Memory B cell (primary cell): ENCODE data around the gene APOD.
"Not testable (repeated sequence)": the region's sequence is repeated elsewhere in the genome, so short reads cannot be mapped to it uniquely, and the experiment has no call there.

Experiments used
- ATAC-seq: fragments of 150-1000 bp; cut with Tn5 transposase; 2 replicates; pipeline ENCODE4 v1.10.0; 2021; ENCODE audit warnings: low read depth, mild to moderate bottlenecking, moderate library complexity
- DNase-seq, 2 donors: peaks; one replicate each; pipeline ENCODE4 v3.0.0; 2022; ENCODE audit warnings: low spot score in 2 of 2
- H3K27ac Mint-ChIP-seq: one replicate; pipeline ENCODE4 v1.8.0; 2022; ENCODE audit warnings: mild to moderate bottlenecking, moderate library complexity, mixed read lengths
- H3K27me3 Mint-ChIP-seq: one replicate; pipeline ENCODE4 v1.8.0; 2022; ENCODE audit warnings: mixed read lengths
- H3K36me3 Mint-ChIP-seq: one replicate; pipeline ENCODE4 v1.8.0; 2022; ENCODE audit warnings: mild to moderate bottlenecking, mixed read lengths
- H3K4me1 Mint-ChIP-seq: one replicate; pipeline ENCODE4 v1.8.0; 2022; ENCODE audit warnings: mixed read lengths
- H3K4me3 Mint-ChIP-seq: one replicate; pipeline ENCODE4 v1.8.0; 2022; ENCODE audit warnings: mild to moderate bottlenecking, moderate library complexity, mixed read lengths
- H3K9me3 Mint-ChIP-seq: one replicate; pipeline ENCODE4 v1.8.0; 2022; ENCODE audit warnings: mixed read lengths

APOD gene

DNA sequence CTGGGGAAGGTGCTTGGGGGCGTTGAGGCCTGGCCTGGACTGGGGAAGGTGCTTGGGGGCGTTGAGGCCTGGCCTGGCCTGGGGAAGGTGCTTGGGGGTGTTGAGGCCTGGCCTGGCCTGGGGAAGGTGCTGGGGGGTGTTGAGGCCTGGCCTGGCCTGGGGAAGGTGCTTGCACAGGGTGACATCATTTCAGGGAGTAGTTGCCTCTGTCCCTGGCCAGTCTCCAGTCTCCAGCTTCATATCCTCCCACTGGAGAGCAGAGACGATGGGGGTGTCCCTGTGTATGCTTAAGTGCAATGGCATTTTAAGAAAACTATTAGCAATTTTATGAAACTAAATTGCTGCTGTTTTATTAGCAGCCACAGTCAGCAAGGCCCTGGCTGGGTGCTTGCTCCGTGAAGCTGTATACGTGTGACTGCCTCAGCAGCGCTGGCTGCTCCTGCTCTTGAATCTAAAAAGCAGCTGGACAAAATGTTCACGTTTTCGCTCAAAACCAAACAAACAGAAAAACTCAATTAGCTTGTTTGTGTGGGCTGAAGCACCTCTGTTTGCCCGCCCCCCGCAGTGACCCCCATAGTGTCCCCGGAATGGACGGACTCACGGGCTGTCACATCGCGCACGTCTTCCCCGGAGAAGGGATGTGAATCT lies 38.9 kb upstream of the APOD start:
- not testable (repeated sequence) for H3K4me1 Mint-ChIP-seq, ATAC-seq, H3K27me3 Mint-ChIP-seq, H3K27ac Mint-ChIP-seq, H3K36me3 Mint-ChIP-seq, H3K4me3 Mint-ChIP-seq, DNase-seq, H3K9me3 Mint-ChIP-seq

DNA sequence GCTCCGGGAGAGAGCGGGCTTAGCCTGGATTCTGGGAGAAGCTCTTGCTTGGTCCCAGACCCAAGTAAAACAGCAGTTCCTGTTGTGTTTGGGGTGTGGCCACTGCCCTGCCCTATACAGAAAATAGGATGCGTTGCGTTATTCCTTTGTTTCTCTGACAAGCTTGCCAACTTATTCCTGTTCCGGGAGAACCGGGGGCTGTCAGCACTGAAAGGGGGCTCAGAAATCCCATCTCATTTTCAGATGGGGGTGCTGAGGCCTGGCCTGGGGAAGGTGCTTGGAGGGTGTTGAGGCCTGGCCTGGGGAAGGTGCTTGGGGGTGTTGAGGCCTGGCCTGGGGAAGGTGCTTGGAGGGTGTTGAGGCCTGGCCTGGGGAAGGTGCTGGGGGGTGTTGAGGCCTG lies 38.3 kb upstream of the APOD start:
- not testable (repeated sequence) for H3K27me3 Mint-ChIP-seq, H3K4me3 Mint-ChIP-seq, DNase-seq, H3K4me1 Mint-ChIP-seq, H3K27ac Mint-ChIP-seq, H3K9me3 Mint-ChIP-seq, H3K36me3 Mint-ChIP-seq, ATAC-seq

DNA sequence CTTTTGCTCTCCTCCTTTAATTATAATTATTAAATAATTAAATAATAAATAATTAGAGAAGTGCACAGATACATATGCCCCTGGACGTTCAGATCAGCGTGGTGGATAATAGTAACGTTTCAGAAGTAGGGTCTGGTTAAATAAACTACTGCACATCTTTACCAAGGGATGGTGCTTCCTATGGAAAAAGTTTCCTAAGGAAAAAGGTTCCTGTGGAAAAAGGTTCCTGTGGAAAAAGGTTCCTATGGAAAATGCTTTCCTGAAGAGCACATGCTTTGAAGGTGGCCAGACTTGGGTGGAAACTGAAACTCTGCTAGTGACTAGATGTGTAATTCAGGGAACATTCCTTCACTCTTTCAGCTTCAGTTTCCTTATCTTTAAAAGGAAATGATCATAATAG lies 37.4 kb upstream of the APOD start:
- H3K27me3 Mint-ChIP-seq, ATAC-seq, H3K27ac Mint-ChIP-seq, H3K9me3 Mint-ChIP-seq, H3K4me1 Mint-ChIP-seq, H3K36me3 Mint-ChIP-seq, H3K4me3 Mint-ChIP-seq, DNase-seq: not testable (repeated sequence)

DNA sequence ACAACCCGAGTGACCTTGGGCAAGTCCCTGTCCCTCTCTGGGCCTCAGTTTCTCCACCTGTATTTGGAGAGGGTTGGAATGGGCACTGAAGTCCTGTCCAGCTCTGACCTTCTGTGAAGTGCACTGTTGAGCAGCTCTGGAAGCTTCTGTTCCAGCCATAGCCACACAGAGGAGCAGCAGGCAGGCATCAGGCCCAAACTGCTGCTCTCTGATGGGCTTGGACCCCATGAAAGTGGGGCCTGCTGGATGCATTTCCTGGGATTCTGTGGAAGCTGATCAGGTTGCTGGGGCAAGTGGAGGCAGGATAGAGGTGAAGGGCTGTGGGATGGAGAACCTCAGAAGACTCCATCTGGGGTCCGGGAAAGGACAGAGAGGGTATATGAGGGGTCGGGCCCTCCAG lies 36.7 kb upstream of the APOD start:
- H3K4me1 Mint-ChIP-seq, H3K27me3 Mint-ChIP-seq, H3K27ac Mint-ChIP-seq: not testable (repeated sequence)

DNA sequence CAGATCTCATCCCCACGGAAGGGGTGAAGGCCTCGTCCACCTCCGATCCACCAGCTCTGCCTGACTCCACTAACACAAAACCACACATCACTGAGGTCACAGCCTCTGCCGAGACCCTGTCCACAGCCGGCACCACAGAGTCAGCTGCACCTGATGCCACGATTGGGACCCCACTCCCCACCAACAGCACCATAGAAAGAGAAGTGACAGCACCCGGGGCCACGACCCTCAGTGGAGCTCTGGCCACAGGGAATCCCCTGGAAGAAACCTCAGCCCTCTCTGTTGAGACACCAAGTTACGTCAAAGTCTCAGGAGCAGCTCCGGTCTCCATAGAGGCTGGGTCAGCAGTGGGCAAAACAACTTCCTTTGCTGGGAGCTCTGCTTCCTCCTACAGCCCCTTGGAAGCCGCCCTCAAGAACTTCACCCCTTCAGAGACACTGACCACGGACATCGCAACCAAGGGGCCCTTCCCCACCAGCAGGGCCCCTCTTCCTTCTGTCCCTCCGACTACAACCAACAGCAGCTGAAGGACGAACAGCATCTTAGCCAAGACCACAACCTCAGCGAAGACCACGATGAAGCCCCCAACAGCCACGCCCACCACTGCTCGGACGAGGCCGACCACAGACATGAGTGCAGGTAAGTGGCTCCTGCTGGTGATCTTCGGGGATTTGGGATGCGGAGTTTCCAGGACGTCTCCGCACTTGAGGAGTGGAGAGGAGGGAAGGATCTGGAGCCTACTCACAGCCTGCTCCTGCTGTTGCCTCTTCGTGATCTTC lies 36.0 kb upstream of the APOD start:
- not testable (repeated sequence) for H3K36me3 Mint-ChIP-seq, H3K4me1 Mint-ChIP-seq, ATAC-seq, H3K9me3 Mint-ChIP-seq, DNase-seq, H3K27ac Mint-ChIP-seq, H3K27me3 Mint-ChIP-seq, H3K4me3 Mint-ChIP-seq

More for the DNA sequence above, 36.7 kb upstream of the APOD start:
- not testable (repeated sequence) for H3K9me3 Mint-ChIP-seq, H3K36me3 Mint-ChIP-seq, H3K4me3 Mint-ChIP-seq, DNase-seq, ATAC-seq

DNA sequence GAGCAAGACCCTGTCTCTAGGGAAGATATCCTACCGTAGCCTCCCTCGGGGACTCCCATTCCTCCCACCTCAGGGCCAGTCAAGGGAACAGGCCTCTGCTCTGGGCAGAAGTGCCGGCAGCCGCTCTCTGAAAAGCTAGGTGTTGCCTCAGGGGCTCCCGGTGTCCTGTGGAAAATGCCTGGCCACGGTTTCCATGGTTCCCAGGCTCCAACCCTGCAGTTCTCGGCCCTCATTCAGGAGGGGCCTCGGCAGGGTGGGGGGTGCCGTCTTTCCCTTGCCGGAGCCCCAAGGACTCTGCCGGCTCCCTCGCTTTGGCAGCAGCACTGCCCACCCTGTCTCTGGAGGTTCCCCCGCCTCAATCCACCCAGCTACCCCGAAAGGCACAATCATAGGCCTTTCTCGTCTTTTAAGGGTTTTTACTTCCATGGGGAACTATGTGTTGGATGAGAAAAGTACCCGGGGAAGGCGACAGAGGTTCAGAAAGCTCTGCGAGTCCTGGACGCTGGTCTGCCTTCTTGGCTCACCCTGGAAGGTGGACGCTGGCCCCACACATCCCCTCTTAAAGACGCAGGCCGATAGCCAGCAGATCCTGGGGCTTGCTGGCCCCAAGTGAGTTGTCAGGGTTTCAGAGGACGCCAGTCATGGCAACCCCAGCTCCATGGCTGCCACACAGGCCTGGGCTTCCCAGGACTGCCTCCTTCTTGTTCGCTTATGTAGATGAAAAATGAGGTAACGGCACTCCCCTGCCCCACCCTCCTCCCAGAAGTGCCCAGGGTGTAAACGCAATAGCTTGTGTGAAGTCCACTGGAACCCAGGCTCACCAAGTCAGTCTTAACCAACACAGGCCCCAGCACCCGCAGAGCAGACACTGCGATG lies 34.3 kb upstream of the APOD start:
- DNase-seq, H3K4me1 Mint-ChIP-seq, H3K4me3 Mint-ChIP-seq: not testable (repeated sequence)

DNA sequence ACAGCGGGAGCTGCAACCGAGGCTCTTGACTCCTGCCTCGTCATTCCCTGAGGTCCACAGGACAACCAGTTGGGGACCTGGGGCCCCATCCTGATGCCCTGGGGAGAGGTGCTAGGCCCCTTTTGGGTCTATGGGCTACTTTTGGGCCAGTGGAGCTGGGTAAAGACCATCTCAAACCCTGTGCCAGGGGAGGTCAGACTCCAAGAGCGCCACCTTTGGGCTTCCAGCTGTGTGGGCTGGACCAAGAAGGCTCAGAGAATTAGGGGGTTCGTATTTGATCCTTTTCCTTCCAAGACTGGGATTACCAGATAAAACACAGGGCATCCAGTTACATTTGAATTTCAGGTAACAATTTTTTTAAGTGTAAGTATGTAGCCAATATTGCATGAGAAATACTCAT lies 33.4 kb upstream of the APOD start:
- H3K27me3 Mint-ChIP-seq, H3K9me3 Mint-ChIP-seq, DNase-seq, ATAC-seq, H3K4me3 Mint-ChIP-seq, H3K36me3 Mint-ChIP-seq, H3K4me1 Mint-ChIP-seq, H3K27ac Mint-ChIP-seq: not testable (repeated sequence)

More for the DNA sequence above, 34.3 kb upstream of the APOD start:
- H3K27ac Mint-ChIP-seq, H3K27me3 Mint-ChIP-seq, H3K9me3 Mint-ChIP-seq, H3K36me3 Mint-ChIP-seq, ATAC-seq: not testable (repeated sequence)

DNA sequence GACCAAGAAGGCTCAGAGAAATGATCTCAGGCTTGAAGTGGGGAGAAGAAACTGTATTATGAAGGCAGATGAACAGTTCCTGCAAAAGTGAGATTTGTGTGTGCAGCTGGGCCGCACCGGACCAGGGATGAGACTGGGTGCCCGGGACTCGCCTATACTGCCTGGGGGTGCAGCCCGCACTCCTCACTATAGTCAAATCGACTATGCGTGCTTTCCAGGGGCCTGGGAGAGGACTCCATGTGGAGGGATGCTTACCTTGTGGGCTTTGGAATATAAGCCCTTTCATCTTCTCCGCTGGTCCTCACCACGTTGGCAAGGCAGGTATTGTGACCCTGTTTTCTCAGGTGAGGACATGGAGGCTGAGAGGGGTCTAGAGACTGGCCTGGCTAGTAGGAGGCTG lies 32.9 kb upstream of the APOD start:
- Mint-ChIP-seq H3K4me1 (peaks cover 2% of the 10 kb centered on the region), H3K36me3 (no peaks in the 10 kb centered on the region), H3K9me3 (no peaks in the 10 kb centered on the region), H3K27me3 (peaks cover 6% of the 10 kb centered on the region), H3K27ac (no peak overlapping the region), H3K4me3 (no peak overlapping the region)
- DNase-seq (no peak), ATAC-seq (no peak)

DNA sequence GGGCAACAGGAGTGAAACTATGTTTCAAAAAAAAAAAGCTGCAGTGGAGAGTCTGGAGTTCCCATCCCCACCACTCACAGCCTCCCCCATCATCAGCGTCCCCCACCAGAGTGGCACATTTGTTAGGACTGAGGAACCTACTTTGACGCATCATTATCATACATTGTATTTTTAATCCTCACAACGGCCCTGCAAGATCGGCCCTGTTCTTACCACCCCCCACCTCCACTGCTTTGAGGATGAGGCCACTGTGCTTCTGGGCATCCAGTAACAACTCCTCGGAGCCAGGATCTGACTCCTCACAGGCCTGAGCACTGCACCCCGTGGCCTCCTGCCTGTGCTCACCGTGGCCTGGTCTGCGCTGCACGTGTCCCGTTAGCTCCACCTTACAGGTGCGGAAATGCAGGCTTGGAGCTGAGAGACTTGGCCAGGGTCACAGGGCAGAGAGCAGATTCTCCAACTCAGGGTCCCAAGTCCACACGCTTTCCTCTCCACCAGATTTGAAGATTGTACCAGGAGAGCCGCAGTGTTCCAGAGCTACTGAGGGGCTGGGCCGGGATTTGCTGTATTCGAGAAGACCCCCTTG lies 32.3 kb upstream of the APOD start:
- H3K9me3 Mint-ChIP-seq, H3K27me3 Mint-ChIP-seq, ATAC-seq, H3K27ac Mint-ChIP-seq, H3K4me3 Mint-ChIP-seq, H3K4me1 Mint-ChIP-seq, H3K36me3 Mint-ChIP-seq, DNase-seq: not testable (repeated sequence)

DNA sequence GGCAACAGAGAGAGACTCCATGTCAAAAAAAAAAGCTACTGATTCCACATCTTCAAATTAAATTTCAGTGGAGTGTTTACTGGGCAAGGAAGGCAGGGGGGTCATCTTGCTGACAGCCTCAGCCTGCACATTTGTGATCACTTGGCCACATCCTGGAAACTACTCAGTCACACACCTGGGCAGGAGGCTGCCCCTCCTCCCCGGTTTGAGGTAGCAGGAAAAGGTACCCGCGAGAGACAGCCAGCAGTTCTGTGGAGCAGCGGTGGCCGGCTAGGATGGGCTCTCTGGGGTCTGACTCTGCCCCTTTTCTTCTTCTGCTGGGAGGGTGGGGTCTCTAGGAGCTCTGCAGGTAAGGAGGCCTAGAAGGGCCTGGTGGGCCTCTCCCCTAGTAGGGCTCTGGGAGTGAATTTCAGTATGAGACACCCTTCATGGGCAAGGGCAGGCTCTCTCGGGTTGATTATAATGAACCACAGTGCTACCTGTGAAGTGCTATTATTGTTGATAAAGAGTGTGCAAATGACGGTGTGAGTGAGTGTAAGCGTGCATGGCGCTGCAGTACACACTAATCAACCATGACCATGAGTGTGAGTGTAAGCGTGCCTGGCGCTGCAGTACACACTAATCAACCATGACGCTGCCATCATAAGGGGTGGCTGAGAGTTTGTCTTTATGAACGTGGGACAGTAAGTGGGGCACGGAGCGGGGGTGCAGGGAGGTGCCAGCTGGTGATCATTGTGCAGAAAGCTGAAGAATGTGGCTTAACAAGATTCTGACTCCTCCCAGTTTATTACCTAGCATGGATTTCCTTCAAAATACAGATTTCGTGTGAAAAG lies 31.1 kb upstream of the APOD start:
- DNase-seq = not testable (repeated sequence)

DNA sequence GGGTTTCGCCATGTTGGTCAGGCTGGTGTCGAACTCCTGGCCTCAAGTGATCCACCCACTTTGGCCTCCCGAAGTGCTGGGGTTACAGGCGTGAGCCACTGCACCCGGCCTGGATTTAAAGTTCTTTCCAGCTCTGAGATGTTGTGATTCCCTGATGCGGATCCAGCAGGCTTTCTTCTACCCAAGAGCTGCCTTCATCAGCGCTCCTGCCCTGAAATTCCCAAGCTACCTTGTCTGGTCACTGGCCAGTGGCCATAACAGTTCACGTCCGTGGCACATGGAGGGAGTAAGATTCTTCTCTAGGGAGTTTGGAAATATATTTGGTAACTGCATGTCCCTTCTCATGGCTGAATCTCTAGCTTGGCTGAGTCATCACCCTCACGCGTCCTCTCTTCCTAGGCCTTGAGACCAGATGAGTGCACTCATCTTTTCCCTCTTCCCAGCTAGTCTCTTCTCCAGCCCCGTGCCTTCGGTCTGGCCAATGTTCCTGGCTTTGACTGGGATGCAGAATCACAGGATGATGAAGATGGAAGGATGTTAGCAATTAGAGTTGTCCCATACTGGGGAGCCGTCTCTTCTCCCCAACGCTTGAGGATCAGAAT lies 29.8 kb upstream of the APOD start:
- no peak for ATAC-seq

More for the DNA sequence above, 31.1 kb upstream of the APOD start:
- peak; percentile 55 for ATAC-seq
- H3K4me3 Mint-ChIP-seq, H3K27ac Mint-ChIP-seq, H3K4me1 Mint-ChIP-seq, H3K9me3 Mint-ChIP-seq, H3K27me3 Mint-ChIP-seq, H3K36me3 Mint-ChIP-seq: not testable (repeated sequence)

DNA sequence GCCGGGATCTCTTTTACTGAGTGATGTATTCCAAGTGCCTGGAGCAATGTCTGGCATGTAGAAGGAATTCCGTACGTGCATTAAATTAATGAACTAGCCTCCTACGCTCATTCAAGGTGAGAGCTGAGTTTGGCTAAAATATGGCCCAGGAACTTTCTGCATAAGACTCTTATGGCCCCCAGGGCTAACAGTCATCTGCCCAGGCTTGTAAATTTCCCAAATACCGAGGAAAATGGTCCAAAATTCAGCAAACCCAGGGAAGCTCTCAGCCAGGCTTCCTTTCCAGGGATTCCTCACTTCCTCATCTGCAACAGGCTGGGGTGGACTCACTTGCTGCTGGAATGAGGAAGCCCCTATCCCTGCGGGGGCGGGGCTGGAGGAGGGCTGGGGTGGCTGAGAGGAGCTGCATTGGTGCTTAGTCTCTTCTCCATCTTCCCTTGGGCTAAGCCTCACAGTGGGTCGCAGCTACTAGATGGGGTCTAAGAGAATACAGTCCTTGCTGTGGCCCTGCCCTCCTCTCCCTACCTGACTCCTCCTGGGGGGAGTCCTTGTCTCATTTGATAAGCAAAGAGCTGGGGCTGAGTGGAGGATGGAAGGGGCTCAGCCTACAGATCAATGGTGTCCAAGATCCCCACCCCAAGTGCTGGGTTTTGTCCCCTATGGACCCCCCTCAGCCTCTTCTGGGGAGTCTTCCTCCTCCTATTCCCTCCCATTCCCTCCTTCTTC lies 28.5 kb upstream of the APOD start:
- peaks cover 6% of the 10 kb centered on the region for H3K27me3 Mint-ChIP-seq
- DNase-seq (no peak), ATAC-seq (no peak)
- no peak overlapping the region for H3K4me3 Mint-ChIP-seq
- peaks cover 5% of the 10 kb centered on the region for H3K9me3 Mint-ChIP-seq
- H3K36me3 Mint-ChIP-seq = peaks cover 9% of the 10 kb centered on the region
- H3K27ac Mint-ChIP-seq = no peak overlapping the region
- peaks cover 2% of the 10 kb centered on the region for H3K4me1 Mint-ChIP-seq

More for the DNA sequence above, 29.8 kb upstream of the APOD start:
- Mint-ChIP-seq H3K36me3 (peaks cover 5% of the 10 kb centered on the region), H3K9me3 (peaks cover under 1% of the 10 kb centered on the region), H3K27me3 (peaks cover 6% of the 10 kb centered on the region), H3K4me1 (peaks cover 2% of the 10 kb centered on the region), H3K4me3 (no peak overlapping the region), H3K27ac (no peak overlapping the region)
- no peak for DNase-seq
